ENCODE measurements around the gene KLHDC7B.

DNA sequence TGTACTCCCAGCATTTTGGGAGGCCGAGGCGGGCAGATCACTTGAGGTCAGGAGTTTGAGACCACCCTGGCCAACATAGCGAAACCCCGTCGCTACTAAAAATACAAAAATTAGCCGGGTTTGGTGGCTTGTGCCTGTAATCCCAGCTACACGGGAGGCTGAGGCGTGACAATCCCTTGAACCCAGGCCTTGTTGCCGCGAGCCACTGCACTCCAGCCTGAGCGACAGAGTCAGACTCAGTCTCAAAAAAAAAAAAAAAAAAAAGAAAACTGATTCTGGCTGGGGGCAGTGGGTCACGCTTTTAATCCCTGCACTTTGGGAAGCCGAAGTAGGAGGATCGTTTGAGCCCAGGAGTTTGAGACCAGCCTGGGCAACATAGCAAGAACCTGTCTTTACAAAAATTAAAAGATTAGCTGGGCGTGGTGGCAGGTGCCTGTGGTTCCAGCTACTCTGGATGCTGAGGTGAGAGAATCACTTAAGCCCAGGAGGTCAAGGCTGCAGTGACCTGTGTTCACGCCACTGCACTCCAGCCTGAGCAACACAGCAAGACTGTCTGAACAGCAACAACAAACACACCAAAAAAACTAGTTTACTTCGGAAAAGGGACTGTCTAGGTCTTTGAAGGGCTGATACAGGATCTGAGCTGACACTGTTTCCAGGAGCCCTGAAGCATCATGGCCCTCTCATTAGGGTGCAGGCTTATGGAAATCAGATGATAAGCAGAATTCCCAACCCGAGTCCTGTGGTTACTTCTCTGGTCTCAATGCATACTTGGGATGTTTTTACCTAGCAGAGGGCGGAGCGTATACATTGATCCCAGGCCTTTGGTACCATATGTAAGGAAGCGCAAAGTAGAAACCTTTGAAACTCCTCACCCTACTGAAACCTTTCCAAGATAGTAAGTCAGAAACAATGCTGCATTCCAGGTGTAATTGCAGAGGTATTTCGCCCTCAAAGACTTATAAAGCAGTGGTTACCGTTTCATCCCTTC lies 38.7 kb downstream of the KLHDC7B start:
- TF ChIP-seq, protein P1, sequence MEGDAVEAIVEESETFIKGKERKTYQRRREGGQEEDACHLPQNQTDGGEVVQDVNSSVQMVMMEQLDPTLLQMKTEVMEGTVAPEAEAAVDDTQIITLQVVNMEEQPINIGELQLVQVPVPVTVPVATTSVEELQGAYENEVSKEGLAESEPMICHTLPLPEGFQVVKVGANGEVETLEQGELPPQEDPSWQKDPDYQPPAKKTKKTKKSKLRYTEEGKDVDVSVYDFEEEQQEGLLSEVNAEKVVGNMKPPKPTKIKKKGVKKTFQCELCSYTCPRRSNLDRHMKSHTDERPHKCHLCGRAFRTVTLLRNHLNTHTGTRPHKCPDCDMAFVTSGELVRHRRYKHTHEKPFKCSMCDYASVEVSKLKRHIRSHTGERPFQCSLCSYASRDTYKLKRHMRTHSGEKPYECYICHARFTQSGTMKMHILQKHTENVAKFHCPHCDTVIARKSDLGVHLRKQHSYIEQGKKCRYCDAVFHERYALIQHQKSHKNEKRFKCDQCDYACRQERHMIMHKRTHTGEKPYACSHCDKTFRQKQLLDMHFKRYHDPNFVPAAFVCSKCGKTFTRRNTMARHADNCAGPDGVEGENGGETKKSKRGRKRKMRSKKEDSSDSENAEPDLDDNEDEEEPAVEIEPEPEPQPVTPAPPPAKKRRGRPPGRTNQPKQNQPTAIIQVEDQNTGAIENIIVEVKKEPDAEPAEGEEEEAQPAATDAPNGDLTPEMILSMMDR (IDR thresholded peaks at IDR 0.05), result no peak
- no peak for TF ChIP-seq POLR2A (IDR thresholded peaks at IDR 0.05)
- TF ChIP-seq EP300 (IDR thresholded peaks at IDR 0.05), result no peak
